ENCODE data around the gene ARL15. TPM values are rescaled to one million over a fixed set of nuclear protein-coding genes. Genes with fewer than 3 reads are reported as not detected.

Gene ARL15
- total and polyA plus RNA-seq, 9 of the 15 experiments (the other 6 are each of a cell fraction or from before 2014, with no cell fraction given) = 18.5 to 80.4 (median 57.0) TPM

DNA sequence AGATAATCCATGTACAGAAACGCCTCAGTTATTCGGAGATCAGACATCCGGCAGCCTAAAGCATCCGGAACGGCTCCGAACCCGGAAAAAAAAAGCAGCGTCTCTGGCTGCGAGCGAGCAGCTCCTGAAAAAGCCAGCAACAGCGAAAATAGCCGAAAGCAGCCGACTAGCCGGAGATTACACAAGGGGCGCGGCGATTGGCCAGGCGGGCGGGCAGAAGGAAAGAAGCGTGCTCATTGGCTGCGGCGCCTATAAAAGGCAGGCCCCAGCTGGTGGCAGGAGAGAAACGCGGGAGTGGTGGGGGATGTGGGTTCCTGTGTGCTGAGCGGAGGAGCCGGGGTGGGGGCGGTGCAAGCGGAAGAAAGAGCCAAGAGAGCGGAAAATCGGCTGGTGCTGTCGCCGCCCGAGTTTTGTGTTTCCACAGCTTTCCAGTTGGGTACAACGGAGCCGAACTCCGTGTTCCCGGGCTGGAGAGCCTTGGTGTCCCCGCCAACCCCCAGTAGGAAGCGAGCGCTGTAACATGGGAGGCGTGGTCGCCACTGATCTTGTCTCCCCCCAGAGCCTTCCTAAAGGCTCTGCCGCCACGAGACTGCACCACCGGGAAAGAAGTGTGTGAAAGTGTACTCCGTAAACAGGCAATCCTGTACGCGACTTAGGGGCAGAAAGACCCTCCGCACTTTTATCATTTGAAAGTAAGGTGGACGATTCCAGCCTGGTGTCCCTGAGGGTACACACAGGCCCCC is at the start of gene ARL15 (continued):
- TF ChIP-seq, protein P1, sequence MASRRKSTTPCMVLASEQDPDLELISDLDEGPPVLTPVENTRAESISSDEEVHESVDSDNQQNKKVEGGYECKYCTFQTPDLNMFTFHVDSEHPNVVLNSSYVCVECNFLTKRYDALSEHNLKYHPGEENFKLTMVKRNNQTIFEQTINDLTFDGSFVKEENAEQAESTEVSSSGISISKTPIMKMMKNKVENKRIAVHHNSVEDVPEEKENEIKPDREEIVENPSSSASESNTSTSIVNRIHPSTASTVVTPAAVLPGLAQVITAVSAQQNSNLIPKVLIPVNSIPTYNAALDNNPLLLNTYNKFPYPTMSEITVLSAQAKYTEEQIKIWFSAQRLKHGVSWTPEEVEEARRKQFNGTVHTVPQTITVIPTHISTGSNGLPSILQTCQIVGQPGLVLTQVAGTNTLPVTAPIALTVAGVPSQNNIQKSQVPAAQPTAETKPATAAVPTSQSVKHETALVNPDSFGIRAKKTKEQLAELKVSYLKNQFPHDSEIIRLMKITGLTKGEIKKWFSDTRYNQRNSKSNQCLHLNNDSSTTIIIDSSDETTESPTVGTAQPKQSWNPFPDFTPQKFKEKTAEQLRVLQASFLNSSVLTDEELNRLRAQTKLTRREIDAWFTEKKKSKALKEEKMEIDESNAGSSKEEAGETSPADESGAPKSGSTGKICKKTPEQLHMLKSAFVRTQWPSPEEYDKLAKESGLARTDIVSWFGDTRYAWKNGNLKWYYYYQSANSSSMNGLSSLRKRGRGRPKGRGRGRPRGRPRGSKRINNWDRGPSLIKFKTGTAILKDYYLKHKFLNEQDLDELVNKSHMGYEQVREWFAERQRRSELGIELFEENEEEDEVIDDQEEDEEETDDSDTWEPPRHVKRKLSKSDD (conservative IDR thresholded peaks at IDR 0.05; ENCODE audit: low read length) = peak; percentile 86; the same call in 1 of the 2 replicates
- TF ChIP-seq COPS2 (conservative IDR thresholded peaks at IDR 0.05) (no peak), SNRNP70 (optimal IDR thresholded peaks at IDR 0.05; ENCODE audit: low read depth, low read length) (no peak), IRF2 (CRISPR knock-in tag; IDR thresholded peaks at IDR 0.05) (no peak), ZNF174 (CRISPR knock-in tag; IDR thresholded peaks at IDR 0.05) (no peak), ZNF696 (CRISPR knock-in tag; conservative IDR thresholded peaks at IDR 0.05) (no peak), DMBX1 (CRISPR knock-in tag; IDR thresholded peaks at IDR 0.05; ENCODE audit: borderline replicate concordance) (peak; percentile 40; the same call in 1 of the 2 replicates), LCOR (CRISPR knock-in tag; IDR thresholded peaks at IDR 0.05) (no peak), BRF2 (IDR thresholded peaks at IDR 0.05; ENCODE audit: borderline replicate concordance, insufficient read depth, insufficient read length) (no peak), YY1 (IDR thresholded peaks at IDR 0.05; ENCODE audit: borderline replicate concordance in 1 of 3, control insufficient read depth in 1 of 3, extremely low read depth in 1 of 3, insufficient read depth in 3 of 3, insufficient read length in 1 of 3, insufficient replicate concordance in 2 of 3, low read depth in 1 of 3, low read length in 2 of 3) (peak in 1 of 3 experiments; percentile 73), THRB (CRISPR knock-in tag; conservative IDR thresholded peaks at IDR 0.05) (peak; percentile 95), MAZ (CRISPR knock-in tag; conservative IDR thresholded peaks at IDR 0.05 in 1 of 2, IDR thresholded peaks at IDR 0.05 in 1 of 2) (peak; percentile 88 to 89), CEBPB (tag; IDR thresholded peaks at IDR 0.05) (peak; percentile 93), ZNF778 (CRISPR knock-in tag; IDR thresholded peaks at IDR 0.05) (no peak), HDAC2 (IDR thresholded peaks at IDR 0.05) (0 out of 2 replicates have a peak, but pooled peaks have one; percentile 9), ZNF253 (CRISPR knock-in tag; conservative IDR thresholded peaks at IDR 0.05) (no peak), RHOXF2B (CRISPR knock-in tag; conservative IDR thresholded peaks at IDR 0.05) (peak; percentile 79; the same call in 1 of the 2 replicates), CBFA2T2 (conservative IDR thresholded peaks at IDR 0.05) (0 out of 2 replicates have a peak, but pooled peaks have one; percentile 12), E4F1 (CRISPR knock-in tag; IDR thresholded peaks at IDR 0.05; ENCODE audit: borderline replicate concordance) (no peak), ELF2 (CRISPR knock-in tag; IDR thresholded peaks at IDR 0.05) (0 out of 2 replicates have a peak, but pooled peaks have one; percentile 12)

Measured in K562 (cell line).